Spleen (tissue), 7 donors: ENCODE data around the gene KRTAP10-2.

Source experiments
- POLR2A ChIP-seq, 3 donors: fragments of 450-650 bp; IDR thresholded peaks; one replicate each; pipeline ENCODE4 v1.5.1; 2017; ENCODE audit warnings: antibody characterized with exemption in 3 of 3, mild to moderate bottlenecking in 1 of 3
- POLR2AphosphoS5 ChIP-seq, 3 donors: sonication (generic); formaldehyde crosslinking; IDR thresholded peaks; one replicate each; pipeline ENCODE4 v1.5.1; 2017; ENCODE audit warnings: antibody characterized with exemption in 3 of 3
- TF ChIP-seq, protein P1 (sequence below), 11 experiments: fragments of 200-600 bp in 7 of 11; fragments of 450-650 bp in 4 of 11; sonication (generic) in 4 of 11; IDR thresholded peaks in 8 of 11; conservative IDR thresholded peaks in 3 of 11; 1 replicate in 7 of 11; 2 replicates in 4 of 11; pipeline versions ENCODE4 v1.4.0 to v1.8.0; 2016 to 2021; ENCODE audit warnings: antibody characterized with exemption in 11 of 11, inconsistent platforms in 4 of 11, mild to moderate bottlenecking in 1 of 11
- donor health status: DM: no; HTN: no; CAD: no; lungs with moderate emphysema.
- donor health status: DM: no; HTN: no; CAD: no.
- donor health status: DM: no; HTN: no; CAD: no.

GRCh38 chr21:44579833-44580144 lies 28.5 kb upstream of the KRTAP10-2 start:
- TF ChIP-seq POLR2A (IDR thresholded peaks at IDR 0.05), result no peak
- TF ChIP-seq, protein P1, sequence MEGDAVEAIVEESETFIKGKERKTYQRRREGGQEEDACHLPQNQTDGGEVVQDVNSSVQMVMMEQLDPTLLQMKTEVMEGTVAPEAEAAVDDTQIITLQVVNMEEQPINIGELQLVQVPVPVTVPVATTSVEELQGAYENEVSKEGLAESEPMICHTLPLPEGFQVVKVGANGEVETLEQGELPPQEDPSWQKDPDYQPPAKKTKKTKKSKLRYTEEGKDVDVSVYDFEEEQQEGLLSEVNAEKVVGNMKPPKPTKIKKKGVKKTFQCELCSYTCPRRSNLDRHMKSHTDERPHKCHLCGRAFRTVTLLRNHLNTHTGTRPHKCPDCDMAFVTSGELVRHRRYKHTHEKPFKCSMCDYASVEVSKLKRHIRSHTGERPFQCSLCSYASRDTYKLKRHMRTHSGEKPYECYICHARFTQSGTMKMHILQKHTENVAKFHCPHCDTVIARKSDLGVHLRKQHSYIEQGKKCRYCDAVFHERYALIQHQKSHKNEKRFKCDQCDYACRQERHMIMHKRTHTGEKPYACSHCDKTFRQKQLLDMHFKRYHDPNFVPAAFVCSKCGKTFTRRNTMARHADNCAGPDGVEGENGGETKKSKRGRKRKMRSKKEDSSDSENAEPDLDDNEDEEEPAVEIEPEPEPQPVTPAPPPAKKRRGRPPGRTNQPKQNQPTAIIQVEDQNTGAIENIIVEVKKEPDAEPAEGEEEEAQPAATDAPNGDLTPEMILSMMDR (IDR thresholded peaks at IDR 0.05 in 8 of 11, conservative IDR thresholded peaks at IDR 0.05 in 3 of 11), result no peak
- no peak for TF ChIP-seq POLR2AphosphoS5 (IDR thresholded peaks at IDR 0.05)
